ENCODE results near the gene SLC1A4.

SLC1A4 gene

GRCh38 chr2:64979744-64980143, 9.5 kb upstream of the SLC1A4 start:
- H3K4me3 ChIP-seq (replicated peaks; ENCODE audit: insufficient read depth, low read length): no peak overlapping the region
- DNase-seq (ENCODE audit: low read depth in 1 of 2, low spot score in 1 of 2): no peak
- TF ChIP-seq GABPA (IDR thresholded peaks at IDR 0.05; ENCODE audit: low read depth) (no peak), REST (IDR thresholded peaks at IDR 0.05; ENCODE audit: insufficient replicate concordance, low read depth) (no peak), POLR2AphosphoS5 (IDR thresholded peaks at IDR 0.05; ENCODE audit: low read depth) (no peak), SPI1 (IDR thresholded peaks at IDR 0.05; ENCODE audit: borderline replicate concordance, low read depth) (no peak), CTCF (IDR thresholded peaks at IDR 0.05; ENCODE audit: insufficient read depth, low read length) (no peak)
- H3K27ac ChIP-seq (replicated peaks): no peak overlapping the region; the same call in 1 of the 2 replicates
- no peaks in the 10 kb centered on the region for H3K27me3 ChIP-seq (ENCODE audit: insufficient read depth, poor library complexity, severe bottlenecking)

GRCh38 chr2:64980183-64980582, 9.0 kb upstream of the SLC1A4 start:
- H3K27me3 ChIP-seq (ENCODE audit: insufficient read depth, poor library complexity, severe bottlenecking): no peaks in the 10 kb centered on the region
- no peak overlapping the region for H3K4me3 ChIP-seq (replicated peaks; ENCODE audit: insufficient read depth, low read length)
- H3K27ac ChIP-seq (replicated peaks): no peak overlapping the region; the same call in 1 of the 2 replicates
- no peak for DNase-seq (ENCODE audit: low read depth in 1 of 2, low spot score in 1 of 2)
- TF ChIP-seq SPI1 (IDR thresholded peaks at IDR 0.05; ENCODE audit: borderline replicate concordance, low read depth) (peak; percentile 76; the same call in 1 of the 2 replicates), CTCF (IDR thresholded peaks at IDR 0.05; ENCODE audit: insufficient read depth, low read length) (no peak)

GRCh38 chr2:64982311-64982857, 6.8 kb upstream of the SLC1A4 start:
- TF ChIP-seq GABPA (IDR thresholded peaks at IDR 0.05; ENCODE audit: low read depth) (no peak), CTCF (IDR thresholded peaks at IDR 0.05; ENCODE audit: insufficient read depth, low read length) (no peak), SPI1 (IDR thresholded peaks at IDR 0.05; ENCODE audit: borderline replicate concordance, low read depth) (no peak), POLR2AphosphoS5 (IDR thresholded peaks at IDR 0.05; ENCODE audit: low read depth) (no peak), REST (IDR thresholded peaks at IDR 0.05; ENCODE audit: insufficient replicate concordance, low read depth) (no peak)
- no peak overlapping the region for H3K4me3 ChIP-seq (replicated peaks; ENCODE audit: insufficient read depth, low read length)
- DNase-seq (ENCODE audit: low read depth in 1 of 2, low spot score in 1 of 2): no peak
- no peaks in the 10 kb centered on the region for H3K27me3 ChIP-seq (ENCODE audit: insufficient read depth, poor library complexity, severe bottlenecking)
- H3K27ac ChIP-seq (replicated peaks): no peak overlapping the region

GRCh38 chr2:64982932-64983331, 6.3 kb upstream of the SLC1A4 start:
- no peak overlapping the region for H3K4me3 ChIP-seq (replicated peaks; ENCODE audit: insufficient read depth, low read length)
- no peak overlapping the region for H3K27ac ChIP-seq (replicated peaks)
- no peak for DNase-seq (ENCODE audit: low read depth in 1 of 2, low spot score in 1 of 2)
- H3K27me3 ChIP-seq (ENCODE audit: insufficient read depth, poor library complexity, severe bottlenecking): no peaks in the 10 kb centered on the region
- TF ChIP-seq POLR2AphosphoS5 (IDR thresholded peaks at IDR 0.05; ENCODE audit: low read depth) (no peak), SPI1 (IDR thresholded peaks at IDR 0.05; ENCODE audit: borderline replicate concordance, low read depth) (no peak), REST (IDR thresholded peaks at IDR 0.05; ENCODE audit: insufficient replicate concordance, low read depth) (no peak), GABPA (IDR thresholded peaks at IDR 0.05; ENCODE audit: low read depth) (no peak), CTCF (IDR thresholded peaks at IDR 0.05; ENCODE audit: insufficient read depth, low read length) (no peak)
